Measurements from ENCODE around the gene ENKUR.
A peak's percentile ranks its signal among the peaks of the same experiment; 100 is the strongest.
"Not testable (repeated sequence)": the region's sequence is repeated elsewhere in the genome, so short reads cannot be mapped to it uniquely, and the experiment has no call there.

Gene ENKUR

DNA sequence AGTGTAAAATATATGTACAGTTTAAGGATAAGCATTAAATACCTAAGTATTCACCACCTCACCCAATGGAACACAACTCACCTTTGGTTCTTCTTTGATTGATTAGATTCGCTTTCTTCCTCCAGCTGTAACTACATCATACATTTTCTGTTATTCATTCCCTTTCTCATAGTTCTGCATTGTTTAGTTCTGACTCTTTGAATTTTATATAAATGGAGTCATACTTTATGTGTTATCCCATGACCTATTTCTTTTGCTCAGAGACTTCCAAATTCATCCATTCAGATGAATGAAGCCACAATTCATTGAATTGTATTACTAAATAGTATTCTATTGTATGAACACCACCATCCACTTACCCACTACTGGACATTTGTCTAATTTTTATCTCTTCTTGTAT is 12.8 kb upstream of the ENKUR start:
- in situ Hi-C loops (cut with MboI; ENCODE audit: low pct_unique_long_range_greater_than_20kb, low sequenced_read_pairs), result no loop called here
- DNase-seq, result no peak

GRCh38 chr10:25026463-25026862 is 10.5 kb upstream of the ENKUR start:
- in situ Hi-C loops (cut with MboI; ENCODE audit: low pct_unique_long_range_greater_than_20kb, low sequenced_read_pairs), result no loop called here
- DNase-seq, result no peak

GRCh38 chr10:25024528-25024927 is 8.6 kb upstream of the ENKUR start:
- DNase-seq, result no peak
- in situ Hi-C loops (cut with MboI; ENCODE audit: low pct_unique_long_range_greater_than_20kb, low sequenced_read_pairs), result no loop called here

GRCh38 chr10:25023278-25023677 is 7.3 kb upstream of the ENKUR start:
- in situ Hi-C loops (cut with MboI; ENCODE audit: low pct_unique_long_range_greater_than_20kb, low sequenced_read_pairs), result no loop called here
- peak; percentile 24 for DNase-seq

GRCh38 chr10:25018703-25019102 is 2.7 kb upstream of the ENKUR start:
- DNase-seq, result no peak
- in situ Hi-C loops (cut with MboI; ENCODE audit: low pct_unique_long_range_greater_than_20kb, low sequenced_read_pairs), result no loop called here

GRCh38 chr10:25017661-25018060 is 1.7 kb upstream of the ENKUR start:
- DNase-seq, result peak; percentile 20
- in situ Hi-C loops (cut with MboI; ENCODE audit: low pct_unique_long_range_greater_than_20kb, low sequenced_read_pairs), result no loop called here

DNA sequence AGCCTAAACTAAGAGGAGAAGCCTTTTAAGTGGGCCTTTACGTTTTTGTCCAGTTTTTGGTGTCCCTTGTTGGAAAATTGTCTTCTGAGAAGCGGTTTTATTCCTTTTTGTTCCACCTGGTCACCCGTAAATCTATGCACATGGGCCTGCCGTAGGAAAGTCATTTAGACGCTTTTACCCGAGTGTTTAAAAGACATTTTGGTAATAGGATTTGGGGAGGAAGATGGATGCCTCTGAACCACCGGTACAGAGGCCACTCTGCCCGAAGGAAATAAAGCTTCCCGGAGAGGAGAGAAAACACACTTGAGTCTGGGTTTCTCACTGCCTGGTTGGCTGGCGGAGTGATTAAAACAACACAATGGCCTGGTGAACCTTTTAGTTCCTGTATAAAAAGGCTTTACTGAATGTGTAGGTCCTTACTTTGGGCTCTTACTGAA is 1.2 kb upstream of the ENKUR start:
- DNase-seq, result no peak
- in situ Hi-C loops (cut with MboI; ENCODE audit: low pct_unique_long_range_greater_than_20kb, low sequenced_read_pairs), result no loop called here

DNA sequence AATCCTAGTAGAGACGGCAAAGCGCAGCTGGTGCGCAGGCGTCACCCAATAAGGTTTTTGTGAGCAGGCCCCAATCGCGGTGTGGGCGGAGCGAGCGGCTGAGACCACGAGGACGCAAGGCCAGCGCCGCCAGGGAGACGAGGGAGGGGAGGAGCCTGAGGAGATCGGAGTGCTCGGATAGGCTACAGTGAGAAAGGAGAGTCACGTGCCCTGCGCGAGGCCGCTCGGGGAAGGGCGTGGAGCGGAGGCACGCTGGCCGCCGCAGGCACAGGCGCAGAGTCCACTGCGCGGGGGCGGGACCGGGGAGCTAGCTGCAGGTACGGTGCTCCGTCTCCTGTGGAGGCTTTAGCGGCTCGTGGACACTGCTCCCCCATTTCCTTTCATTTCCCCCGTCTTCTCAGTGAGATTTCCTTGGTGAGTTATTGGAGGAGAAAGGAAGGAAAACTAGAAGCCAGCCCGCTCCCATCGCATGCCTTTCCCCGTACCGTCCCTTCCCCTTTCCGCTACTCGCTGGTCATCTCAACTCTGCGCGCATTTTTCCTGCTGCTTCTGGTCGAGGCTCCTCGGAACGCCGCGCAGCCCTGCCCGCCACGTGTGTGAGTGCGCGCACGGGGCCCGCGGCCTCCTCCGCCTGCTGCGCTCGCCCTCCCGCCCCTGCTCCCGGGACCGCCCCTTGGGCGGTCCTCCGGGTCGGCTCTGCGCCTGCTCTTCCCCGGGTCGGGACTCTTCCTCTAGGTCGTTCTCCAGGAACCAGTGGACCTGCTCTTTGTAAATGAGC is 607 bp upstream of the ENKUR start, which contains the start of gene THNSL1:
Gene THNSL1, plus strand, starts transcription at position 237 of the 778 bp plus-strand sequence. CDS start 6,612 bp downstream, outside the sequence.
- peak; percentile 99 for DNase-seq
- in situ Hi-C loops (cut with MboI; ENCODE audit: low pct_unique_long_range_greater_than_20kb, low sequenced_read_pairs), result no loop called here

- no peak for DNase-seq
- in situ Hi-C loops (cut with MboI; ENCODE audit: low pct_unique_long_range_greater_than_20kb, low sequenced_read_pairs), result no loop called here
These were observed 1.4 kb downstream of the ENKUR start for GRCh38 chr10:25014579-25014978.

GRCh38 chr10:25011591-25011990 is 4.4 kb downstream of the ENKUR start:
- in situ Hi-C loops (cut with MboI; ENCODE audit: low pct_unique_long_range_greater_than_20kb, low sequenced_read_pairs); DNase-seq: not testable (repeated sequence)

DNA sequence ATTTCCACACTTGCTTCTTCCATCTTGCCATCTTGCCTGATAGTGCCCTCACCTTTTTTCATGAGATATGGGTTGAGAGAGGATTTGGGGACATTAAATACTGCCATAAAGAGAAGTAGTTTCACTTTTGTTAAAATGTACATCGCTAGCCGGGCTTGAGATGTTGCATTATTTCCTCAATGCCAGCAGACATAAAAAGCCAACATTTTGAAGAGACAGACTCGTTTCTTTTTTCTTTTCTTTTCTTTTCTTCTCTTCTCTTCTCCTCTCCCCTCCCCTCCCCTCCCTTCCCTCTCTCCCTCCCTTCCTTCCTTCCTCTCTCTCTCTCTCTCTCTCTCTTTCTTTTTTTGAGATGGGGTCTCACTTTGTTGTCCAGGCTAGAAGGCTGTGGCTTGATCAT is 17.9 kb downstream of the ENKUR start:
- in situ Hi-C loops (cut with MboI; ENCODE audit: low pct_unique_long_range_greater_than_20kb, low sequenced_read_pairs), result no loop called here
- DNase-seq, result no peak

- no peak for DNase-seq
- in situ Hi-C loops (cut with MboI; ENCODE audit: low pct_unique_long_range_greater_than_20kb, low sequenced_read_pairs), result no loop called here
These were observed 20.9 kb downstream of the ENKUR start for GRCh38 chr10:24995072-24995471.

DNA sequence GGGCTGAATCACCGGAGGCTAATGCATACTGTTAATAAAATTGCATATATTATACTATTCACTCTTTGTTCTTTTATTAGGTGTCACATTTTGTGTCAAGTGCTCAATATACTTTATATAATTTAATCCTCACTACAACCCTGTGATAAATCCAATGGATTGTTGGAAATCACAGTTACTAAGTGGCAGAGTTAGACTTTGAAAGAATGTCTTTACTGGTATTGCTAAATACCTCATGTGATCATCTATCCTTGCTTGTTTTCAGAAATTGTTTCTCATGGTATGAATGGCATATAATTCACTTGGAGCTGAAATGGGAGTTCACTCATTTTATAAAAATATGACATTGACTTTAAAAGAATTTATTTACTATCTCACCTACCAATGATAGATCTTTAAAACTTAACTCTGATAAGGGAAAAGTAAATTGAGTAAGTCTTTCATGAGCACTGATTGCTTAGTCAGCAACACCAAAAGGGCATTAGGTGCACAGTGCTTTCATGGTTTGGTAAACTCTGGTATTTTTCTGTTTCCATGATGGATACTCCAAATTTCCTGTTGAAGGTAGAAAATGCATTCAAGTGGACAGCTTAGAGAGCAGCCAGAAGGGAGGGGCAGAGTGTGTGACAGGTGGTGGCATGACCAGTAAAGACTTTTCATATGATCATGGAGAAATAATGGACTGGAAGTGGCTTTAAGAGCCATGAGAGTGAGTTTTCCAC is 22.6 kb downstream of the ENKUR start:
- in situ Hi-C loops (cut with MboI; ENCODE audit: low pct_unique_long_range_greater_than_20kb, low sequenced_read_pairs), result no loop called here
- no peak for DNase-seq

GRCh38 chr10:24992512-24993133 is 23.3 kb downstream of the ENKUR start:
- in situ Hi-C loops (cut with MboI; ENCODE audit: low pct_unique_long_range_greater_than_20kb, low sequenced_read_pairs), result no loop called here
- no peak for DNase-seq

- in situ Hi-C loops (cut with MboI; ENCODE audit: low pct_unique_long_range_greater_than_20kb, low sequenced_read_pairs), result no loop called here
- DNase-seq, result no peak
These were observed 24.7 kb downstream of the ENKUR start for GRCh38 chr10:24991298-24991697.

DNA sequence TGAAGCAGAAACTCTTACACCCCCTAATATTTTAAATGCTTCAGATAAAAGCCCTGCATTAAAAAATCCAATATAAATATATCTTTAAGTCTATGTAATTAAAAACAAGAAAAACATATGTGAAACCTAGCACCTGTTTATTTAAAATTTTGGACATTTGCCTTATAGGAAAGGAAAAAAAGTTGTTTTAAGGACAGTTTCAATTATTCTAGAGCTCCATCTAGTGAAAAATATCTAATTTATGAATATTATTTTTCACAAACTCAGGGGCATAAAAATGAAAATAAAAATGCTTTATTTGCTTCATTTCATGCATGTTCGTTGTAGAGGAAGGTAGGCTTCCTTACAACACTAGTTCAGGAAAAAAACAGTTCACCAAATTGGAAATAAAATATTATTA is 26.1 kb downstream of the ENKUR start:
- in situ Hi-C loops (cut with MboI; ENCODE audit: low pct_unique_long_range_greater_than_20kb, low sequenced_read_pairs), result no loop called here
- no peak for DNase-seq

- DNase-seq, result peak; percentile 28
- in situ Hi-C loops (cut with MboI; ENCODE audit: low pct_unique_long_range_greater_than_20kb, low sequenced_read_pairs), result no loop called here
These were observed 26.9 kb downstream of the ENKUR start for GRCh38 chr10:24988831-24989640.

DNA sequence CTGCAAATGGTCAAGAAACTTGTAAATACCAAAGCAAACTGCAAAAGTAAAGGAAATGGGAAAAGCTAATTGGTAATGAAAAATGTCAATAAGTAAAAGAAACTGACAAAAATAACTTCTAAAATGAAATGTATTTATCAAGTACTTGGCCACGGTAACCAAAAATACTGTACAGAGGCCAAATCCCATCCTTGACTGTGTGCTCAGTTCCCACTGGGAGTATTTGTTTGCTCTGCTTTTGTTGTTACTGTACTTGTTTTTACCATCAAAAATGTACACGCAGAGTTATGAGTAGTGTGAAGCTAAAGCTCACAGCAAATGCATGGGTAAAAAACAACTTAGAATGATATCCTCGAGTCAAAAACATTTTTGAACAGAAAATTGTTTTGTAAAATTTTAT is 31.1 kb downstream of the ENKUR start:
- in situ Hi-C loops (cut with MboI; ENCODE audit: low pct_unique_long_range_greater_than_20kb, low sequenced_read_pairs), result no loop called here
- DNase-seq, result no peak

- in situ Hi-C loops (cut with MboI; ENCODE audit: low pct_unique_long_range_greater_than_20kb, low sequenced_read_pairs), result no loop called here
- no peak for DNase-seq
These were observed 32.0 kb downstream of the ENKUR start for GRCh38 chr10:24983946-24984345.
